HG03135 (cell line): ENCODE measurements around the gene SH3PXD2B.

Source experiments
- ATAC-seq: cut with Tn5 transposase; IDR thresholded peaks from one replicate; pipeline ENCODE4 v1.9.1; 2021; ENCODE audit warnings: mild to moderate bottlenecking, moderate library complexity; ENCODE audit not compliant: unreplicated experiment

The SH3PXD2B gene

GRCh38 chr5:172454358-172455086 is at the start of gene SH3PXD2B:
TSS of gene SH3PXD2B (minus strand) at chr5:172454525. CDS start at chr5:172454352, 173 bp downstream.
- no peak for ATAC-seq

- ATAC-seq: no peak
These were observed 48.6 kb upstream of the SH3PXD2B start for GRCh38 chr5:172502969-172503368.

GRCh38 chr5:172502410-172502809 is 48.1 kb upstream of the SH3PXD2B start:
- ATAC-seq: no peak

GRCh38 chr5:172501708-172502320 is 47.5 kb upstream of the SH3PXD2B start:
- no peak for ATAC-seq

GRCh38 chr5:172499287-172499686 is 45.0 kb upstream of the SH3PXD2B start:
- no peak for ATAC-seq

- no peak for ATAC-seq
These were observed 44.3 kb upstream of the SH3PXD2B start for GRCh38 chr5:172498431-172499129.

GRCh38 chr5:172497591-172498255 is 43.4 kb upstream of the SH3PXD2B start:
- ATAC-seq: no peak

GRCh38 chr5:172496671-172497371 is 42.5 kb upstream of the SH3PXD2B start:
- ATAC-seq: no peak

- no peak for ATAC-seq
These were observed 40.5 kb upstream of the SH3PXD2B start for GRCh38 chr5:172494630-172495505.

GRCh38 chr5:172493906-172494305 is 39.6 kb upstream of the SH3PXD2B start:
- no peak for ATAC-seq

- no peak for ATAC-seq
These were observed 39.1 kb upstream of the SH3PXD2B start for GRCh38 chr5:172493461-172493860.

- no peak for ATAC-seq
These were observed 38.7 kb upstream of the SH3PXD2B start for GRCh38 chr5:172493002-172493401.

GRCh38 chr5:172492097-172492840 is 37.9 kb upstream of the SH3PXD2B start:
- ATAC-seq: no peak

GRCh38 chr5:172491481-172491880 is 37.2 kb upstream of the SH3PXD2B start:
- ATAC-seq: no peak

- no peak for ATAC-seq
These were observed 36.5 kb upstream of the SH3PXD2B start for GRCh38 chr5:172490514-172491461.

GRCh38 chr5:172488221-172488620 is 33.9 kb upstream of the SH3PXD2B start:
- ATAC-seq: no peak

- no peak for ATAC-seq
These were observed 33.3 kb upstream of the SH3PXD2B start for GRCh38 chr5:172487671-172488070.

- no peak for ATAC-seq
These were observed 32.6 kb upstream of the SH3PXD2B start for GRCh38 chr5:172486912-172487311.
